ENCODE results near the gene MICALL1. TPM values are rescaled to one million over a fixed set of nuclear protein-coding genes. Genes with fewer than 3 reads are reported as not detected.

The MICALL1 gene
- total and polyA plus RNA-seq, 9 of the 15 experiments (the other 6 are each of a cell fraction or from before 2014, with no cell fraction given) = 0.32 to 21.5 (median 6.1) TPM

- TF ChIP-seq CTCFL (IDR thresholded peaks at IDR 0.05; ENCODE audit: borderline replicate concordance, insufficient read depth, low read depth, low read length, poor library complexity, severe bottlenecking) (peak; percentile 91), SRF (CRISPR knock-in tag; IDR thresholded peaks at IDR 0.05) (peak in 1 of 2 experiments; percentile 95; a peak in 1 of 4 replicates), CCAR2 (IDR thresholded peaks at IDR 0.05; ENCODE audit: low read depth, low read length) (no peak), MEIS2 (IDR thresholded peaks at IDR 0.05; ENCODE audit: partially characterized antibody) (peak; percentile 30), ARID3B (CRISPR knock-in tag; IDR thresholded peaks at IDR 0.05; ENCODE audit: borderline replicate concordance) (no peak), PREB (CRISPR knock-in tag; IDR thresholded peaks at IDR 0.05) (no peak), TFAP4 (CRISPR knock-in tag; IDR thresholded peaks at IDR 0.05; ENCODE audit: borderline replicate concordance) (peak; percentile 63; the same call in 1 of the 2 replicates), UBTF (IDR thresholded peaks at IDR 0.05; ENCODE audit: borderline replicate concordance in 1 of 2, low read depth in 2 of 2, low read length in 2 of 2) (peak in 1 of 2 experiments; percentile 75; a peak in 1 of 4 replicates), MED1 (CRISPR knock-in tag; IDR thresholded peaks at IDR 0.05; ENCODE audit: borderline replicate concordance) (no peak), JUN (IDR thresholded peaks at IDR 0.05; ENCODE audit: borderline replicate concordance, low read depth, low read length) (peak; percentile 70), JUN (CRISPR knock-in tag; IDR thresholded peaks at IDR 0.05; ENCODE audit: borderline replicate concordance) (no peak), KLF6 (CRISPR knock-in tag; IDR thresholded peaks at IDR 0.05; ENCODE audit: borderline replicate concordance) (no peak), FOXM1 (IDR thresholded peaks at IDR 0.05; ENCODE audit: low read depth) (no peak), FOXM1 (CRISPR knock-in tag; IDR thresholded peaks at IDR 0.05; ENCODE audit: low read depth) (0 out of 2 replicates have a peak, but pooled peaks have one; percentile 53), FOXA3 (CRISPR knock-in tag; conservative IDR thresholded peaks at IDR 0.05 in 1 of 2, IDR thresholded peaks at IDR 0.05 in 1 of 2) (no peak), HCFC1 (IDR thresholded peaks at IDR 0.05; ENCODE audit: low read depth, low read length) (peak; percentile 58), CXXC5 (CRISPR knock-in tag; IDR thresholded peaks at IDR 0.05) (peak; percentile 51)
Measured at GRCh38 chr22:37933711-37934376, 27.7 kb downstream of the MICALL1 start (continued).

Data from K562 (cell line).